Bronchial epithelial cell (primary cell): ENCODE measurements around the gene HEBP1. TPM values are rescaled to one million over a fixed set of nuclear protein-coding genes. Genes with fewer than 3 reads are reported as not detected.
A peak's percentile ranks its signal among the peaks of the same experiment; 100 is the strongest.

Source experiments
- DNase-seq: peaks from one replicate; pipeline ENCODE4 v3.0.0-alpha.2; 2010; ENCODE audit warnings: low read depth
- FAIRE-seq: peaks from 2 replicates; lab custom pipeline; 2011; peaks lifted over from hg19 to GRCh38; lab: Jason Lieb, UNC
- H3K27me3 ChIP-seq: 2 replicates; pipeline ENCODE4 v1.5.1; 2011; ENCODE audit warnings: low read length; ENCODE audit not compliant: control insufficient read depth, insufficient read depth
- H3K36me3 ChIP-seq: 2 replicates; pipeline ENCODE4 v1.5.1; 2011; ENCODE audit warnings: low read length; ENCODE audit not compliant: control insufficient read depth, insufficient read depth
- H3K4me3 ChIP-seq: 2 replicates; pipeline ENCODE4 v1.5.1; 2011; ENCODE audit warnings: mild to moderate bottlenecking, low read depth, low read length, control low read depth
- total RNA-seq: library from RNA; depleted of rRNA; stranded (reverse); fragments of >200 nt; gene quantifications from 2 replicates; pipeline ENCODE4 v1.2.1, GENCODE V29; 2014
- TF ChIP-seq, protein P1 (sequence below): IDR thresholded peaks from 2 replicates; pipeline ENCODE4 v1.5.1; 2011; ENCODE audit warnings: mild to moderate bottlenecking, moderate library complexity, low read length, control low read depth, inconsistent platforms; ENCODE audit not compliant: insufficient read depth, severe bottlenecking

The HEBP1 gene
- total RNA-seq, 1 donor from 2014 or later = 4.2 TPM

DNA sequence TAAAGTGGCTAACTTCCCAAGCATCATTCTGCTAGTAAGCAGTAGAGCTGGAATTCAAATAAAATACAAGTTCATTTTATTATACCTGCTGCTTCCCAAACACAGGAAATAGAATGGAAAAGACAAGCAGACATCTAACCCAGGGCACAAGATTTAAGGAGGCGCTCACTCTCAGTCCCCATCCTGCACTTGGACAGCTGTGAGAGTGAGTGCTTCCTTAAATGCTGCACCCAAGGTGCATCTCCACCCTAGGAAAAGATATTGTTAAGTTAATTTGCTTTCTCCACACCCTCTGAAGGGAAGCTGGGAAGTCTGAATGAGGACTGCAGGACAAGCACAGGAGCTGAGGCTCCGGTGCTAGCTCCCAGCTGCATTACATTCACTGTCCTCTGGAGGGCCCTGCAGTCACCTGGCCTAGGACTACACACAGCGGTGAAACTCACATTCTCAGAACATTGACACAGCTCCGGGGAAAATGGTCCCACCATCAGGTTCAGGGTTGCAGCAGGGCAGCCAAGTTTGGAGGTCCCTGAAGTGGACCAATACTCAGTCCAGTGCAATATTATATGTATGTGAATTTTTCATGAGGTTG, 14.2 kb downstream of the HEBP1 start:
- peak; percentile 22 for DNase-seq
- no peak overlapping the region for H3K4me3 ChIP-seq
- FAIRE-seq = no peak
- H3K36me3 ChIP-seq = peaks cover 7% of the 10 kb centered on the region
- TF ChIP-seq, protein P1, sequence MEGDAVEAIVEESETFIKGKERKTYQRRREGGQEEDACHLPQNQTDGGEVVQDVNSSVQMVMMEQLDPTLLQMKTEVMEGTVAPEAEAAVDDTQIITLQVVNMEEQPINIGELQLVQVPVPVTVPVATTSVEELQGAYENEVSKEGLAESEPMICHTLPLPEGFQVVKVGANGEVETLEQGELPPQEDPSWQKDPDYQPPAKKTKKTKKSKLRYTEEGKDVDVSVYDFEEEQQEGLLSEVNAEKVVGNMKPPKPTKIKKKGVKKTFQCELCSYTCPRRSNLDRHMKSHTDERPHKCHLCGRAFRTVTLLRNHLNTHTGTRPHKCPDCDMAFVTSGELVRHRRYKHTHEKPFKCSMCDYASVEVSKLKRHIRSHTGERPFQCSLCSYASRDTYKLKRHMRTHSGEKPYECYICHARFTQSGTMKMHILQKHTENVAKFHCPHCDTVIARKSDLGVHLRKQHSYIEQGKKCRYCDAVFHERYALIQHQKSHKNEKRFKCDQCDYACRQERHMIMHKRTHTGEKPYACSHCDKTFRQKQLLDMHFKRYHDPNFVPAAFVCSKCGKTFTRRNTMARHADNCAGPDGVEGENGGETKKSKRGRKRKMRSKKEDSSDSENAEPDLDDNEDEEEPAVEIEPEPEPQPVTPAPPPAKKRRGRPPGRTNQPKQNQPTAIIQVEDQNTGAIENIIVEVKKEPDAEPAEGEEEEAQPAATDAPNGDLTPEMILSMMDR = peak; percentile 69
- no peaks in the 10 kb centered on the region for H3K27me3 ChIP-seq

DNA sequence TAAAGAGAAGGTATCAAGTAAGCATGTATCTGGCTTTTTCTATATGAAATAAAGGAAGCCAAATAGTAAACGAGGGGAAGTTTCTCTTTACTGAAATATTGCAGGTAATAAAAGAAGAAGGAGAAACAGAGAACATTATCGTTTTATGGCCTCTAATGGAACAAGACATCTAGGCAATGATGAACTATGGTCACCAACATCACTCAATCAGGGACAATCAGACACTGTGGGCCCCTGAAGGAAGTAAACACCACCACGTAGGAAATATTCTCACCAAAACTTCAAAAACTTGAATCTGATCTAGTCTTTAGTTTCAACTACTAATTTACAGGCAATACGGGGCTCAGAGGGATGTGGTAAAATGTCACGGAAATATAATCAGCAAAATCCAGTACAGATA, 15.9 kb downstream of the HEBP1 start:
- Histone ChIP-seq H3K27me3 (no peaks in the 10 kb centered on the region), H3K4me3 (no peak overlapping the region), H3K36me3 (peaks cover 14% of the 10 kb centered on the region)
- DNase-seq (no peak), FAIRE-seq (no peak)
- TF ChIP-seq, protein P1 = no peak

DNA sequence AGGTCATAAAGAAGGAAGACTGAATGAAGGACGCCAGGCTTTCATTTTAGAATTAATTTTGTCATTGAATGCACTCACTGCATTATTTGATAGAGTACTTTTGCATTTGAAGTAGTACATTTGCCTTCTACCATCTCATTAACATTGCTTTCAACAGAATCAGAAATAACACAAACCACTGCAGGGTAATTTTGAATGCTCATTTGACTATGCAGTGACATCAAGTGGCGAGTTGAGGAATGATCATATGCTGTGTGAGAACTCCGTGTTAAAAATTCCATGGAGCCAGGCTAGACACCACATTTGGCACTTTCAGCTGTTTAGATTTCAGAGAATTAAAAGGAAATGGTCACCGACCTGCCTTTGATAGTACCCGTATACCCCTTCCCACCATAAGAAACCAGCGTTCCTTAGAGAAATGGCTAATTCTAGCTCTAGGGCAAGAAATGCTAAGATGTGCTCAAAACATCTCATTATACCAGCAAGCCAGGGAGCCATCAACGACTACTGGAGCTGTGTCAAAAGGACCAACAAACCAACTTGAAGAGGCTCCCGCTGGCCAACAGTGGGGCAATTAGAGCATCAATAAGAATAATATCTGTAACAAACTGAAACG, 16.5 kb downstream of the HEBP1 start:
- Histone ChIP-seq H3K36me3 (peaks cover 9% of the 10 kb centered on the region), H3K27me3 (no peaks in the 10 kb centered on the region), H3K4me3 (no peak overlapping the region)
- no peak for FAIRE-seq
- TF ChIP-seq, protein P1 = peak; percentile 58
- peak; percentile 55 for DNase-seq

DNA sequence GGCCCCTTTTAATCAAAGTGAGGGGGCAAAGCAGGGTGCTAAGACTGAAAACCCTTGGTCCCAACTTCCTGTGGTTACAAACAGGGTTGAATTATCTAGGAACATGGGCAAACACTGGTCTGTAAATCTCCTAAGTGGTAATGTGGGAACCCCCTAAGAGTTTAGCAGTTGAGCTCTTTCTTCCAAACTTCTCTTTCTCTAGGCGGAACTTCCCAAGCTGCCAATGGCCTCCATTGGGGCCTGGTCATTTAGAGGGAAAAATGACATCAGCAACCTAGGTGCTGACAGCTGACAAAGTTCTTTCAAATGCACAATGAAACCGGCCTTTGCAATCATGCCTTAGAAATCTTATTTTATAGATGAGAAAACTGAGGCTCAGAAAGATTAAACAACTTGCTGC, 17.7 kb downstream of the HEBP1 start:
- TF ChIP-seq, protein P1 = no peak
- FAIRE-seq (no peak), DNase-seq (no peak)
- peaks cover 9% of the 10 kb centered on the region for H3K36me3 ChIP-seq
- no peak overlapping the region for H3K4me3 ChIP-seq
- no peaks in the 10 kb centered on the region for H3K27me3 ChIP-seq

DNA sequence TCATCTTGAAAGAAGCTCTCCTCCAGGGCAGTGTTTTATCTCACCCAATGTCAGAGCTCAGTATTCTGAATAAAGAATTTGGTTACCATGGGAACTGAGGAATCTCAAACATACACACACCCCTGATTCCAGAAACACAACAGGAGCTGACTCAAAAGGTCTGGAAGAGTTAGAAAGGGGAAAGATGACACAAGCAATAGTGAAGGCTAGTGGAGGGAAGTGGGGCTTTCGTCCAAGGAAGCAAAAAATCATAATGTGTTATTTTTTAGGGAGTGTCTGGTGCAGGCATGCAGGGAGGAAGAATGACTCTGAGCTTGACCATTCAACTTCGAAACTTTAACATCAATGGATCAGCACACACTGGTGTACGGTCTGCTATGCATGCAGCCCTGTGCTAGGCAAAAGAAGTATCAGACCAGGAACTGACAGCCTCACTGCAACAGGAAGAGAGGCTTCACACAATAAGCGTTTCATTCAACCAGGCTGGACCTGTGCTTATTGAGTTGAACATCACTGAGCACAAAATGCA, 20.3 kb downstream of the HEBP1 start:
- TF ChIP-seq, protein P1 = no peak
- no peaks in the 10 kb centered on the region for H3K27me3 ChIP-seq
- peaks cover 12% of the 10 kb centered on the region for H3K36me3 ChIP-seq
- FAIRE-seq (no peak), DNase-seq (peak; percentile 44)
- no peak overlapping the region for H3K4me3 ChIP-seq
